Measurements from ENCODE around the gene TMC6. TPM values are rescaled to one million over a fixed set of nuclear protein-coding genes. Genes with fewer than 3 reads are reported as not detected.

TMC6 gene
- total RNA-seq, 2 donors from 2014 or later, result 143 to 149 TPM

GRCh38 chr17:78147315-78147998, 18.9 kb upstream of the TMC6 start:
- H3K4me3 Mint-ChIP-seq, result no peak overlapping the region

GRCh38 chr17:78146881-78147280, 18.3 kb upstream of the TMC6 start:
- no peak for DNase-seq
- no peaks in the 10 kb centered on the region for H3K36me3 Mint-ChIP-seq (ENCODE audit: low read depth)
- 96 to 100% methylated on average over 1 to 6 of the region's 6 CpGs for WGBS, 2 experiments (ENCODE audit: insufficient coverage in 1 of 2, insufficient read length in 1 of 2)

More at GRCh38 chr17:78147315-78147998, 18.9 kb upstream of the TMC6 start:
- Mint-ChIP-seq H3K4me1 (peaks cover 4% of the 10 kb centered on the region), H3K27ac (no peak overlapping the region), H3K27me3 (ENCODE audit: insufficient read depth) (peaks cover 6% of the 10 kb centered on the region), H3K9me3 (no peaks in the 10 kb centered on the region), H3K36me3 (ENCODE audit: low read depth) (no peaks in the 10 kb centered on the region)
- Histone ChIP-seq H3K27ac (ENCODE audit: low read depth, low read length) (no peak overlapping the region), H3K9ac (ENCODE audit: extremely low read depth, low read length, poor library complexity, severe bottlenecking) (no peak overlapping the region), H3K36me3 (ENCODE audit: control insufficient read depth, insufficient read depth, low read length) (no peaks in the 10 kb centered on the region), H3K9me3 (ENCODE audit: control insufficient read depth, low read length) (no peaks in the 10 kb centered on the region), H3K4me1 (ENCODE audit: control insufficient read depth, insufficient read depth, low read length) (no peaks in the 10 kb centered on the region), H3K4me3 (ENCODE audit: low read length) (no peak overlapping the region), H3K27me3 (ENCODE audit: control insufficient read depth, insufficient read depth, low read length, poor library complexity, severe bottlenecking) (no peaks in the 10 kb centered on the region)
- WGBS, 2 experiments (ENCODE audit: insufficient coverage in 1 of 2, insufficient read length in 1 of 2), result 80 to 94% methylated on average over 3 to 8 of the region's 8 CpGs
- DNase-seq, result no peak
- no peak for TF ChIP-seq CTCF (conservative IDR thresholded peaks at IDR 0.05)

GRCh38 chr17:78146471-78146869, 17.9 kb upstream of the TMC6 start:
- Histone ChIP-seq H3K4me3 (ENCODE audit: low read length) (no peak overlapping the region), H3K4me1 (ENCODE audit: control insufficient read depth, insufficient read depth, low read length) (no peaks in the 10 kb centered on the region), H3K9me3 (ENCODE audit: control insufficient read depth, low read length) (no peaks in the 10 kb centered on the region), H3K9ac (ENCODE audit: extremely low read depth, low read length, poor library complexity, severe bottlenecking) (no peak overlapping the region), H3K36me3 (ENCODE audit: control insufficient read depth, insufficient read depth, low read length) (no peaks in the 10 kb centered on the region), H3K27ac (ENCODE audit: low read depth, low read length) (no peak overlapping the region), H3K27me3 (ENCODE audit: control insufficient read depth, insufficient read depth, low read length, poor library complexity, severe bottlenecking) (no peaks in the 10 kb centered on the region)
- H3K27me3 Mint-ChIP-seq (ENCODE audit: insufficient read depth), result peaks cover 8% of the 10 kb centered on the region
- no peak overlapping the region for H3K27ac Mint-ChIP-seq
- H3K9me3 Mint-ChIP-seq, result no peaks in the 10 kb centered on the region
- H3K36me3 Mint-ChIP-seq (ENCODE audit: low read depth), result no peaks in the 10 kb centered on the region
- peaks cover 1% of the 10 kb centered on the region for H3K4me1 Mint-ChIP-seq
- no peak overlapping the region for H3K4me3 Mint-ChIP-seq
- TF ChIP-seq CTCF (conservative IDR thresholded peaks at IDR 0.05), result no peak
- no peak for DNase-seq
- 80 to 89% methylated on average over 1 to 7 of the region's 7 CpGs for WGBS, 2 experiments (ENCODE audit: insufficient coverage in 1 of 2, insufficient read length in 1 of 2)

More at GRCh38 chr17:78146881-78147280, 18.3 kb upstream of the TMC6 start:
- no peak for TF ChIP-seq CTCF (conservative IDR thresholded peaks at IDR 0.05)
- H3K27ac ChIP-seq (ENCODE audit: low read depth, low read length), result no peak overlapping the region
- Mint-ChIP-seq H3K27me3 (ENCODE audit: insufficient read depth) (peaks cover 7% of the 10 kb centered on the region), H3K4me3 (no peak overlapping the region), H3K27ac (no peak overlapping the region), H3K4me1 (peaks cover 4% of the 10 kb centered on the region), H3K9me3 (no peaks in the 10 kb centered on the region)
- no peaks in the 10 kb centered on the region for H3K4me1 ChIP-seq (ENCODE audit: control insufficient read depth, insufficient read depth, low read length)
- H3K9ac ChIP-seq (ENCODE audit: extremely low read depth, low read length, poor library complexity, severe bottlenecking), result no peak overlapping the region
- H3K27me3 ChIP-seq (ENCODE audit: control insufficient read depth, insufficient read depth, low read length, poor library complexity, severe bottlenecking), result no peaks in the 10 kb centered on the region
- no peaks in the 10 kb centered on the region for H3K36me3 ChIP-seq (ENCODE audit: control insufficient read depth, insufficient read depth, low read length)
- no peaks in the 10 kb centered on the region for H3K9me3 ChIP-seq (ENCODE audit: control insufficient read depth, low read length)
- H3K4me3 ChIP-seq (ENCODE audit: low read length), result no peak overlapping the region

All from endodermal cell (in vitro differentiated cells).